B cell (primary cell): Measurements from ENCODE around the gene OR10H1. TPM values are rescaled to one million over a fixed set of nuclear protein-coding genes. Genes with fewer than 3 reads are reported as not detected.

Experiments
- ATAC-seq: fragments of 200-7000 bp; cut with Tn5 transposase; one replicate; pipeline ENCODE4 v1.10.0; 2021; ENCODE audit warnings: low read depth, mild to moderate bottlenecking, moderate number of reproducible peaks, moderate library complexity
- CTCF ChIA-PET: fragments of 350-600 bp; sonication (Branson Sonifier 250); formaldehyde crosslinking; loops from one replicate; lab custom pipeline; 2021; ENCODE audit warnings: antibody characterized with exemption, inconsistent platforms; lab: Charles Lee
- POLR2A ChIA-PET: fragments of 350-600 bp; sonication (Branson Sonifier 250); formaldehyde crosslinking; loops from one replicate; lab custom pipeline; 2021; ENCODE audit warnings: antibody characterized with exemption; lab: Charles Lee
- DNase-seq: peaks from one replicate; pipeline ENCODE4 v3.0.0; 2013
- H2AFZ ChIP-seq: 2 replicates; pipeline ENCODE4 v1.6.1; 2012; ENCODE audit warnings: mild to moderate bottlenecking, low read depth, low read length; ENCODE audit not compliant: insufficient read depth, poor library complexity, severe bottlenecking
- H3K27ac ChIP-seq, 2 donors: 1 replicate in 1 of 2; 2 replicates in 1 of 2; pipeline ENCODE4 v1.5.1; 2012 to 2013; ENCODE audit warnings: low read length in 2 of 2, mild to moderate bottlenecking in 2 of 2, moderate library complexity in 1 of 2
- H3K27me3 ChIP-seq, 4 experiments: fragments of 200-600 bp in 1 of 4; sonication (generic) in 1 of 4; replicated peaks in 1 of 4; 1 replicate in 2 of 4; 2 replicates in 2 of 4; pipeline versions ENCODE4 v1.6.1 to v1.7.0; 2013 to 2016; ENCODE audit warnings: low read length in 3 of 4, mild to moderate bottlenecking in 2 of 4, mixed read lengths in 1 of 4, moderate library complexity in 1 of 4; ENCODE audit not compliant: insufficient read depth in 4 of 4, control insufficient read depth in 3 of 4; ENCODE audit errors: control extremely low read depth in 1 of 4
- H3K36me3 ChIP-seq, 2 experiments: replicated peaks in 1 of 2; 1 replicate in 1 of 2; 2 replicates in 1 of 2; pipeline versions ENCODE4 v1.6.1 to v1.7.1; 2013; ENCODE audit warnings: low read length in 1 of 2; ENCODE audit not compliant: insufficient read depth in 2 of 2, control insufficient read depth in 1 of 2; ENCODE audit errors: control extremely low read depth in 1 of 2, extremely low read depth in 1 of 2
- H3K4me1 ChIP-seq, 2 donors: fragments of 200-600 bp in 1 of 2; sonication (generic) in 1 of 2; 1 replicate in 1 of 2; 2 replicates in 1 of 2; pipeline versions ENCODE4 v1.5.1 to v1.6.1; 2013 to 2017; ENCODE audit warnings: low read length in 2 of 2; ENCODE audit not compliant: control insufficient read depth in 2 of 2, insufficient read depth in 2 of 2
- H3K4me2 ChIP-seq: replicated peaks from 2 replicates; pipeline ENCODE3; 2012; ENCODE audit warnings: mild to moderate bottlenecking, low read depth, low read length; ENCODE audit not compliant: poor library complexity, severe bottlenecking
- H3K4me3 ChIP-seq, 5 experiments: fragments of 200-600 bp in 1 of 5; sonication (generic) in 1 of 5; 1 replicate in 3 of 5; 2 replicates in 2 of 5; pipeline versions ENCODE4 v1.5.1 to v1.7.0; 2011 to 2016; ENCODE audit warnings: low read length in 4 of 5, mild to moderate bottlenecking in 4 of 5, low read depth in 2 of 5, control low read depth in 1 of 5, moderate library complexity in 1 of 5; ENCODE audit not compliant: insufficient read depth in 1 of 5; ENCODE audit errors: control extremely low read depth in 1 of 5, extremely low read depth in 1 of 5
- H3K79me2 ChIP-seq: fragments of 200-600 bp; sonication (generic); one replicate; pipeline ENCODE4 v1.6.0; 2016; ENCODE audit warnings: low read length; ENCODE audit not compliant: control insufficient read depth, insufficient read depth
- H3K9ac ChIP-seq: fragments of 200-600 bp; sonication (generic); 2 replicates; pipeline ENCODE4 v1.6.1; 2017; ENCODE audit warnings: mild to moderate bottlenecking, low read length, moderate library complexity
- H3K9me3 ChIP-seq, 3 donors: one replicate each; pipeline versions ENCODE4 v1.6.1 to v1.7.1; 2013; ENCODE audit warnings: low read length in 2 of 3; ENCODE audit not compliant: control insufficient read depth in 2 of 3, insufficient read depth in 1 of 3; ENCODE audit errors: control extremely low read depth in 1 of 3
- H4K20me1 ChIP-seq: 2 replicates; pipeline ENCODE4 v1.6.0; 2012; ENCODE audit warnings: mild to moderate bottlenecking, low read length; ENCODE audit not compliant: insufficient read depth, control insufficient read depth, poor library complexity, severe bottlenecking
- H3K27ac Mint-ChIP-seq: one replicate; pipeline ENCODE4 v1.8.0; 2021; ENCODE audit warnings: mixed read lengths
- H3K27me3 Mint-ChIP-seq: one replicate; pipeline ENCODE4 v1.8.0; 2021; ENCODE audit warnings: mixed read lengths
- H3K4me1 Mint-ChIP-seq: one replicate; pipeline ENCODE4 v1.8.0; 2021; ENCODE audit warnings: mixed read lengths
- H3K4me3 Mint-ChIP-seq: one replicate; pipeline ENCODE4 v1.8.0; 2021; ENCODE audit warnings: mixed read lengths
- H3K9me3 Mint-ChIP-seq: one replicate; pipeline ENCODE4 v1.8.0; 2022; ENCODE audit warnings: mixed read lengths; ENCODE audit not compliant: insufficient read depth
- EZH2 ChIP-seq: IDR thresholded peaks from 2 replicates; pipeline ENCODE4 v1.6.1; 2012; ENCODE audit warnings: borderline replicate concordance, low read depth, mild to moderate bottlenecking, moderate library complexity, low read length; ENCODE audit not compliant: insufficient read depth, poor library complexity, severe bottlenecking
- WGBS: methylation state at CpG from one replicate; pipeline ENCODE4 v1.1.5; 2013; ENCODE audit warnings: missing lambda C conversion rate; ENCODE audit not compliant: insufficient coverage; 5-methylcytosine and 5-hydroxymethylcytosine counted together
- intact Hi-C: fragments of 100-400 bp; cut with micrococcal nuclease; formaldehyde crosslinking; loops from one replicate; pipeline ENCODE4 v1.10.0; 2022
- polyA plus RNA-seq: library from polyadenylated mRNA; depleted of rRNA; stranded (reverse); fragments of >200 nt; gene quantifications from 2 replicates; pipeline ENCODE4 v1.2.3, GENCODE V29; 2012
- total RNA-seq, 2 donors: library from RNA; stranded (reverse); fragments of 120-200 nt in 1 of 2; gene quantifications; 1 replicate in 1 of 2; 2 replicates in 1 of 2; pipeline versions ENCODE4 v1.2.3 to v1.2.4, GENCODE V29; 2013 to 2022
- TF ChIP-seq, protein P1 (sequence below): fragments of 200-600 bp; IDR thresholded peaks from one replicate; pipeline ENCODE4 v1.8.0; 2022; ENCODE audit warnings: antibody characterized with exemption, mild to moderate bottlenecking

Gene OR10H1
- total and polyA plus RNA-seq, 2 donors (not counting 1 experiment from before 2014, with no cell fraction given), result 0.10 TPM; not detected in 1

DNA sequence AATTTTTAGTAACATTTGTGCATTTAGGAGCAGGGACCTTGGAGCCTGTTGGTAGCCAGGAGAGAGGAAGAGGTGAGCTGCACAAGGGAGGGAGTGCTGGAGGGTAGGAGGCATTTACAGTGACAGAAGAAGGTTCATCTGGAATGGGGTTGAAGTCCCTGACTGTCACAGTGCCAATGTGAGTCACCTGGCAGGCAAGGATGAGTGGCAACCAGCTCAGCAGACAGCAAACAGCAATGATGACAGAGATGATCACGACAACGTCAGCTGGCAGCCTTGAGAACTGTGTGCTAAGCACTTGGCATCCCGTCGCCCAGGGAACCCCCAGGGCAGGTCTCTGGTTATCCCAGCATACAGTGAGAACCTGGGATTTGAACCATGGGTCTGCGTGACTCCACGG, 25.4 kb downstream of the OR10H1 start:
- Mint-ChIP-seq H3K9me3 (no peaks in the 10 kb centered on the region), H3K27me3 (peaks cover 29% of the 10 kb centered on the region), H3K4me1 (no peaks in the 10 kb centered on the region), H3K27ac (no peak overlapping the region), H3K4me3 (no peak overlapping the region)
- no peaks in the 10 kb centered on the region for H3K79me2 ChIP-seq
- no peak overlapping the region for H3K4me3 ChIP-seq
- no peaks in the 10 kb centered on the region for H4K20me1 ChIP-seq
- DNase-seq (no peak), ATAC-seq (no peak)
- peaks cover 0 to 4% (median 0%) of the 10 kb centered on the region in 4 experiments for H3K27me3 ChIP-seq
- CTCF ChIA-PET, result no interaction called here
- no peaks in the 10 kb centered on the region for H3K36me3 ChIP-seq
- POLR2A ChIA-PET, result no interaction called here
- TF ChIP-seq EZH2, result no peak
- TF ChIP-seq, protein P1, sequence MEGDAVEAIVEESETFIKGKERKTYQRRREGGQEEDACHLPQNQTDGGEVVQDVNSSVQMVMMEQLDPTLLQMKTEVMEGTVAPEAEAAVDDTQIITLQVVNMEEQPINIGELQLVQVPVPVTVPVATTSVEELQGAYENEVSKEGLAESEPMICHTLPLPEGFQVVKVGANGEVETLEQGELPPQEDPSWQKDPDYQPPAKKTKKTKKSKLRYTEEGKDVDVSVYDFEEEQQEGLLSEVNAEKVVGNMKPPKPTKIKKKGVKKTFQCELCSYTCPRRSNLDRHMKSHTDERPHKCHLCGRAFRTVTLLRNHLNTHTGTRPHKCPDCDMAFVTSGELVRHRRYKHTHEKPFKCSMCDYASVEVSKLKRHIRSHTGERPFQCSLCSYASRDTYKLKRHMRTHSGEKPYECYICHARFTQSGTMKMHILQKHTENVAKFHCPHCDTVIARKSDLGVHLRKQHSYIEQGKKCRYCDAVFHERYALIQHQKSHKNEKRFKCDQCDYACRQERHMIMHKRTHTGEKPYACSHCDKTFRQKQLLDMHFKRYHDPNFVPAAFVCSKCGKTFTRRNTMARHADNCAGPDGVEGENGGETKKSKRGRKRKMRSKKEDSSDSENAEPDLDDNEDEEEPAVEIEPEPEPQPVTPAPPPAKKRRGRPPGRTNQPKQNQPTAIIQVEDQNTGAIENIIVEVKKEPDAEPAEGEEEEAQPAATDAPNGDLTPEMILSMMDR, result no peak
- intact Hi-C loops, result no loop called here
- H3K9me3 ChIP-seq, result no peaks in the 10 kb centered on the region
- no peak overlapping the region for H2AFZ ChIP-seq
- H3K9ac ChIP-seq, result no peak overlapping the region
- H3K27ac ChIP-seq, result no peak overlapping the region
- no peaks in the 10 kb centered on the region for H3K4me1 ChIP-seq
- no peak overlapping the region for H3K4me2 ChIP-seq
- WGBS, result 60% methylated on average over 6 of the region's 6 CpGs

GRCh38 chr19:15788594-15789270, 26.7 kb downstream of the OR10H1 start:
- H3K4me3 ChIP-seq, result no peak overlapping the region
- no CpG with 5 or more reads among the region's 4 CpGs for WGBS
- H3K9ac ChIP-seq, result no peak overlapping the region
- no peak for ATAC-seq
- no peak overlapping the region for H3K4me2 ChIP-seq
- H3K27me3 ChIP-seq, result peaks cover 0 to 4% (median 0%) of the 10 kb centered on the region in 4 experiments
- no peaks in the 10 kb centered on the region for H3K79me2 ChIP-seq
- H4K20me1 ChIP-seq, result no peaks in the 10 kb centered on the region
- no peak overlapping the region for H3K27ac ChIP-seq
- peaks cover 25% of the 10 kb centered on the region for H3K27me3 Mint-ChIP-seq
- H3K36me3 ChIP-seq, result no peaks in the 10 kb centered on the region
- H3K9me3 Mint-ChIP-seq, result no peaks in the 10 kb centered on the region
- H3K4me1 Mint-ChIP-seq, result no peaks in the 10 kb centered on the region
- intact Hi-C loops, result no loop called here
- ChIA-PET CTCF (no interaction called here), POLR2A (no interaction called here)
- DNase-seq, result no peak
- no peak overlapping the region for H3K27ac Mint-ChIP-seq
- H3K9me3 ChIP-seq, result peaks cover 0 to 2% (median 0%) of the 10 kb centered on the region in 3 donors
- TF ChIP-seq, protein P1, result no peak
- TF ChIP-seq EZH2, result no peak
- H3K4me1 ChIP-seq, result no peaks in the 10 kb centered on the region
- no peak overlapping the region for H2AFZ ChIP-seq
- no peak overlapping the region for H3K4me3 Mint-ChIP-seq
